Measurements from ENCODE around the gene CHRNA5.

GRCh38 chr15:78533331-78533730 lies 32.0 kb upstream of the CHRNA5 start:
- TF ChIP-seq CTCF (IDR thresholded peaks at IDR 0.05): no peak
- no peak for TF ChIP-seq POLR2AphosphoS5 (IDR thresholded peaks at IDR 0.05)
- TF ChIP-seq POLR2A (IDR thresholded peaks at IDR 0.05): no peak

Measured in sigmoid colon (tissue), 4 donors.